AG09319 (cell line): ENCODE results near the gene LEF1.

Experiments used
- DNase-seq: peaks from one replicate; pipeline ENCODE4 v3.0.0-alpha.2; 2010; ENCODE audit warnings: low read depth; ENCODE audit errors: extremely low read depth
- CTCF ChIP-seq: IDR thresholded peaks from 2 replicates; pipeline ENCODE4 v1.5.1; 2011; ENCODE audit warnings: low read depth, mild to moderate bottlenecking, inconsistent platforms, low read length, moderate library complexity

LEF1 gene

DNA sequence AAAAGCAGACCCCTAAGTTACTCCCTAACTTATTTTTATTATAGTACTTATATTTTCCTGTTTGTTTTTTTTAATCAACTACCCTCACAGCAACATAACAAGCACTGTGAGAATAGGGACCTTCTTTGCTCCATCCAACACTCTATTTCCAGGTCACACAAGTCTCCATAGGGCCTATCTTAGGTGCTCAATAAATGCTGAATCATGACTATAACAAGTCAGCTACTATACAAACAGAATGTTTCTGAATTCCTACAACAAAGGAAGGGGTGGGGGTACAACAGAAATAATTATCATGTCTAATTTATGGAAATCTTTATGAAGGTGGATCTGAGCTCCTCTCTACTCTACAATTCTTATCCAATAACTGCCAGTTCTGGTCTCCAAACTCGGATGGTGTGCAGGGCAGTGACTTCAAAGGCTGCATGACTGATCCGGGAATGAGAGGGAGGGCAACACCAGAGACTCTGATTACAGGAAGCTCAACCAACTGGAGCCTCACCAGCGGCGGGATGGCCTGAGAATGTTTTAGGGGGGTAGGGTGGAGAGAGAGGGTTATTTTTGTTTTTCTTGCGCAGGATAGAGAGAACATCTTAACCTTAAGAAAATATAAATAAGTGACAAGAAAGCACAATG lies 107.9 kb downstream of the LEF1 start:
- TF ChIP-seq CTCF, result no peak
- DNase-seq, result no peak

- DNase-seq, result no peak
- TF ChIP-seq CTCF, result peak; percentile 29
These were observed 108.6 kb downstream of the LEF1 start for GRCh38 chr4:108060164-108060563.

- no peak for DNase-seq
- TF ChIP-seq CTCF, result no peak
These were observed 109.9 kb downstream of the LEF1 start for GRCh38 chr4:108058685-108059440.

- DNase-seq, result no peak
- TF ChIP-seq CTCF, result no peak
These were observed 112.3 kb downstream of the LEF1 start for GRCh38 chr4:108056418-108056817.

GRCh38 chr4:108055787-108056186 lies 112.9 kb downstream of the LEF1 start:
- DNase-seq, result no peak
- TF ChIP-seq CTCF, result no peak

DNA sequence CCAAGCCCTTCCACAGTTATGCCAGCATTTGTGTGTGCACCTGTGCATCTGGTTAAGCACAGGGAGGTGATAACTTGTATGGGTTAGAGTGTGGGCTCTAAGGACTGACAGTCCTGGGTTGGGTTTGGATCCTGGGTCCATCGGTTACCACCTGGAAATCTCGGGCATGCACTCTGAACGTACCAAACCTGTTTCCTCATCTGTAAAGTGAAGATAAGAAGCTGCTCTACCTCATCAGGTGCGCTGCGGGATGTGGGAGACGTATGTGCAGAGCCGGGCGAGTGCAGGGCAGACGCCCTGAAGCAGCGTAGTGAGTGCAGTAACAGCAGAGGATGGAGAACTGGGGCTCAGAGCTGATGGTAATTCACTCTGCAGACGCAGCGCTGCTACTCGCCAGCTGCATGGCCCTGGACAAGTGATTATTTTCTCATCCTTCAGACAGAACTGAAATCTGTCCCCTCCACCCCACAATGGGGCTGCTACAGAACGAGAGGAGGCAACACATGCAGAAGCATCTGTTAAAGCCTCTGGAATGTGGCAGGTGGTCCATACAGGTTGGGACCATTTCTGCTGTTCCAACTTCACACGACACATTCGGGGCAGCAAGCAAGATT lies 114.6 kb downstream of the LEF1 start:
- TF ChIP-seq CTCF, result no peak

GRCh38 chr4:108053251-108053711 lies 115.5 kb downstream of the LEF1 start:
- no peak for TF ChIP-seq CTCF
- DNase-seq, result no peak

More for the DNA sequence above, 114.6 kb downstream of the LEF1 start:
- no peak for DNase-seq
